Measurements from ENCODE around the gene CYYR1. TPM values are rescaled to one million over a fixed set of nuclear protein-coding genes. Genes with fewer than 3 reads are reported as not detected.
A peak's percentile ranks its signal among the peaks of the same experiment; 100 is the strongest.

Gene CYYR1
- polyA plus RNA-seq, 1 experiment = not detected

DNA sequence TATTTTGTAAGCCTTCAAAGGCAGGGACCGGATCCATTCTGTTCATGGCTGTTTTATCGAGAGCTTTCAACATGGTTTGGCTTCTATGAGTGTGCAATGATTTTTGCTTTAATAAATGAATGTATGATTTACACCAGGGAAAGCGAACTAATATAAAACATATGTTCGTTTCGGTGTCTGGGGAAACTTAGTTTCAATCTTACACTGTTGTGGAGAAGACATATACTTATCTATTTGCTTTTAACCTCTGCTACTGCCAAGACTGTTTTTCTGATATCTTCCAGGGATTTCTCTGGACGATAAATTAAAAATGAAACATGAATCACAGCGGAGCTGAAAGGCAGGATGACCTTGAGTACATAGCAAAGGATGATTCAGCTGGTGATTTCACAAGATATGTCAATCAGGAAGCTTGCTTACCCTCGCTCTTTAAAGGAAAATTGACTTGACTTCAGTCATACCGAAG lies 14.7 kb upstream of the CYYR1 start:
- DNase-seq (ENCODE audit: low read depth, low spot score) = no peak
- Histone ChIP-seq H3K27me3 (ENCODE audit: control insufficient read depth, insufficient read depth, low read length) (no peaks in the 10 kb centered on the region), H3K4me3 (ENCODE audit: low read depth, low read length) (no peak overlapping the region; the same call in 1 of the 2 replicates), H3K27ac (ENCODE audit: low read depth, low read length) (no peak overlapping the region), H3K9me3 (ENCODE audit: control insufficient read depth, insufficient read depth, low read length) (no peaks in the 10 kb centered on the region)
- no peak for TF ChIP-seq CTCF (IDR thresholded peaks at IDR 0.05; ENCODE audit: low read depth, low read length)
- CTCF ChIA-PET = no interaction called here
- POLR2A ChIA-PET = no interaction called here

DNA sequence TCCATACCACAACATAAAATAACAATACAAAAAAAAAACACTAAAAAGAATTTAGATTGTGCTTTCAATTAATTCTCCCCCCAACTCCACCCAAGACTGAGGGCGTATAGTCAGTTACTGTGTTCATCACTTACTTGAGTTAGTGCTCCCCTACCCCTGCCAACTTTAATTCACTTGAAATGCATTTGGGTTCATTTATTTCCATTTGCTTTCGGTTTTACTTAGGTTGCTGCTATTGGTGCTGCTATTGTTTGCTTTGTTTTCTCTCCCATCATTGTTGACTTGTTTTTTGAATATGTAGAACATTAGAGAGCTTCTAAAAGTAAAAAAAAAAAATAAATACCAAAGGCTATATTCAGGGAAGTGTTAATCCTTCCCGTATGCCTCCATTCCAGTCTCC lies 10.7 kb upstream of the CYYR1 start:
- Histone ChIP-seq H3K27me3 (ENCODE audit: control insufficient read depth, insufficient read depth, low read length) (no peaks in the 10 kb centered on the region), H3K9me3 (ENCODE audit: control insufficient read depth, insufficient read depth, low read length) (no peaks in the 10 kb centered on the region), H3K4me3 (ENCODE audit: low read depth, low read length) (no peak overlapping the region), H3K27ac (ENCODE audit: low read depth, low read length) (no peak overlapping the region)
- ChIA-PET CTCF (no interaction called here), POLR2A (no interaction called here)
- DNase-seq (ENCODE audit: low read depth, low spot score) = no peak
- no peak for TF ChIP-seq CTCF (IDR thresholded peaks at IDR 0.05; ENCODE audit: low read depth, low read length)

- no peak for TF ChIP-seq CTCF (IDR thresholded peaks at IDR 0.05; ENCODE audit: low read depth, low read length)
- H3K27ac ChIP-seq (ENCODE audit: low read depth, low read length) = no peak overlapping the region
- H3K9me3 ChIP-seq (ENCODE audit: control insufficient read depth, insufficient read depth, low read length) = no peaks in the 10 kb centered on the region
- ChIA-PET POLR2A (no interaction called here), CTCF (interaction anchor here (0.6 kb wide), 1 partner anchor 402 kb away, joined by 4 read pairs; no protein-coding TSS in a partner anchor)
- H3K4me3 ChIP-seq (ENCODE audit: low read depth, low read length) = no peak overlapping the region
- no peaks in the 10 kb centered on the region for H3K27me3 ChIP-seq (ENCODE audit: control insufficient read depth, insufficient read depth, low read length)
- DNase-seq (ENCODE audit: low read depth, low spot score) = no peak
These were observed 8.7 kb upstream of the CYYR1 start for GRCh38 chr21:26581818-26582217.

DNA sequence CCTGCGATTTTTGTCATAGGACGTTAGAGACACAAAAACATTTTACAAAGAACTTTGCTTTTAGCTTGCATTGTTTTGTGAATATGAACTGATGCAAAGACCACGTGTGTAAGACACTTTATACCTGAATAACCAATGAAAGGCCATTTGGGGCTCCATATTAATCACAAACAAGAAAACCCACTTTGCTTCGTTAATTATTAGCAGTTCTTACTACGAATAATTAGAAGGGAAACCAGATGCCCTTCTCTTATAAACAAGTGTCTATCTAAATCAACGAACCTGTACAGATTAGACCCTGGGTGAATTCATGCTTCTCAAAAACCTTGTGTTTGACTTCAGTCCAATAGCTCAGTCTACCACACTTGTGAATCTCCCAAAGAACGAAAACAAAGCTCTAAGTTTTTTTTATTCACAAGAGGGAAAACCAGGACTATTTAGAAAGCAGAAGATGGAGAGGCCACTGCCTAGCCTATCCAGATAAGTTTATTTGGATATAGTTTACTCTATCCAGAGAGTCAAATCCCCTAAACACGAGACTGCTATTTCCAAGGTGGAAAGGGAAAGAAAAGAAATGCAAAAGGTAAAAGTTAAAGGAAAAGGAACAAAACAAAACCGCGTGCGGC lies 897 bp downstream of the CYYR1 start:
- Histone ChIP-seq H3K4me3 (ENCODE audit: low read depth, low read length) (peak overlapping the region; percentile 15; the same call in 1 of the 2 replicates), H3K27ac (ENCODE audit: low read depth, low read length) (no peak overlapping the region), H3K27me3 (ENCODE audit: control insufficient read depth, insufficient read depth, low read length) (peaks cover 13% of the 10 kb centered on the region), H3K9me3 (ENCODE audit: control insufficient read depth, insufficient read depth, low read length) (peaks cover 6% of the 10 kb centered on the region; the same call in 1 of the 2 replicates)
- TF ChIP-seq CTCF (IDR thresholded peaks at IDR 0.05; ENCODE audit: low read depth, low read length) = no peak
- ChIA-PET POLR2A (no interaction called here), CTCF (no interaction called here)
- DNase-seq (ENCODE audit: low read depth, low spot score) = no peak

DNA sequence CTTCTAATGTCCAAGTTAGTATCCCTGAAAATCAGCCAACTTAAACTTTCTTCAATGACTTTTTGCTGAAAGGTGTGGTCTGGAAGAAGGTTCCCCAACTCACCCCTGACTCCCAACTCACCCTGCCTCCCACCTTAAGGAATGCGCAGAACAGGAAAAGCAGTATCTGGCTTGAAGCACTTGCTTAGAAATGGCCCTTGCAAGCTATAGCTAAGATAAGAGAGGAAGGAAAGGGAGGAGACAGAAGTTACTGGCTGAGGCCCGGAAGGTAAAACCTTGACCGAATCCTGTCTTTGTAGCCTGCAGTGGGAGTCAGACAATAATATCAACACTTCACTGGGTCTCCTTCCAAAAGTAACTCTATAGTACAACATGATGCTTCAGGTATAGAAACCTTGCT lies 2.9 kb downstream of the CYYR1 start:
- Histone ChIP-seq H3K27me3 (ENCODE audit: control insufficient read depth, insufficient read depth, low read length) (peaks cover 13% of the 10 kb centered on the region), H3K27ac (ENCODE audit: low read depth, low read length) (no peak overlapping the region), H3K9me3 (ENCODE audit: control insufficient read depth, insufficient read depth, low read length) (peaks cover 6% of the 10 kb centered on the region; the same call in 1 of the 2 replicates), H3K4me3 (ENCODE audit: low read depth, low read length) (no peak overlapping the region)
- DNase-seq (ENCODE audit: low read depth, low spot score) = no peak
- TF ChIP-seq CTCF (IDR thresholded peaks at IDR 0.05; ENCODE audit: low read depth, low read length) = no peak
- CTCF ChIA-PET = no interaction called here
- POLR2A ChIA-PET = no interaction called here
